WTC11 (cell line): ENCODE measurements around the gene MN1. TPM values are rescaled to one million over a fixed set of nuclear protein-coding genes. Genes with fewer than 3 reads are reported as not detected.
A peak's percentile ranks its signal among the peaks of the same experiment; 100 is the strongest.

Experiments used
- ATAC-seq: fragments of 200-7000 bp; cut with Tn5 transposase; 2 replicates; pipeline ENCODE4 v1.10.0; 2021; ENCODE audit warnings: mild to moderate bottlenecking, moderate library complexity
- CTCF ChIA-PET: fragments of 300-600 bp; sonication (Branson Sonifier 250); formaldehyde crosslinking; loops from one replicate; lab custom pipeline; 2021; ENCODE audit warnings: antibody characterized with exemption; lab: Charles Lee
- POLR2A ChIA-PET: fragments of 350-600 bp; sonication (Branson Sonifier 250); formaldehyde crosslinking; loops from one replicate; lab custom pipeline; 2021; ENCODE audit warnings: antibody characterized with exemption; lab: Charles Lee
- DNase-seq: peaks from one replicate; pipeline ENCODE4 v3.0.0; 2021; ENCODE audit warnings: low spot score
- H3K27ac Mint-ChIP-seq: 2 replicates; pipeline ENCODE4 v1.8.0; 2021; ENCODE audit warnings: mixed read lengths
- H3K27me3 Mint-ChIP-seq: 2 replicates; pipeline ENCODE4 v1.8.0; 2021; ENCODE audit warnings: low read depth, mild to moderate bottlenecking, moderate library complexity, mixed read lengths
- H3K36me3 Mint-ChIP-seq: 2 replicates; pipeline ENCODE4 v1.8.0; 2021; ENCODE audit warnings: mixed read lengths
- H3K4me1 Mint-ChIP-seq: 2 replicates; pipeline ENCODE4 v1.8.0; 2022; ENCODE audit warnings: mixed read lengths
- H3K4me3 Mint-ChIP-seq: 2 replicates; pipeline ENCODE4 v1.8.0; 2021; ENCODE audit warnings: mild to moderate bottlenecking, moderate library complexity, mixed read lengths
- H3K9me3 Mint-ChIP-seq: 2 replicates; pipeline ENCODE4 v1.8.0; 2021; ENCODE audit warnings: mixed read lengths
- ATF1 ChIP-seq: sonication (generic); formaldehyde crosslinking; IDR thresholded peaks from 2 replicates; pipeline ENCODE4 v1.8.1; 2023; ENCODE audit warnings: mild to moderate bottlenecking, moderate library complexity, missing genetic modification reagents
- CREB1 ChIP-seq: sonication (generic); formaldehyde crosslinking; IDR thresholded peaks from 2 replicates; pipeline ENCODE4 v1.8.0; 2023; ENCODE audit warnings: mild to moderate bottlenecking, missing genetic modification reagents
- FOXP4 ChIP-seq: sonication (generic); formaldehyde crosslinking; IDR thresholded peaks from 2 replicates; pipeline ENCODE4 v1.8.0; 2022; ENCODE audit warnings: mild to moderate bottlenecking, missing genetic modification reagents
- GABPB1 ChIP-seq: sonication (generic); formaldehyde crosslinking; IDR thresholded peaks from 2 replicates; pipeline ENCODE4 v1.8.1; 2023; ENCODE audit warnings: mild to moderate bottlenecking, missing genetic modification reagents
- KAT7 ChIP-seq: sonication (generic); formaldehyde crosslinking; IDR thresholded peaks from 2 replicates; pipeline ENCODE4 v1.8.1; 2023; ENCODE audit warnings: missing genetic modification reagents, mild to moderate bottlenecking, borderline replicate concordance
- NFATC4 ChIP-seq: fragments of 250-450 bp; sonication (Bioruptor Pico); IDR thresholded peaks from 2 replicates; pipeline ENCODE4 v1.9.0; 2021; ENCODE audit warnings: mild to moderate bottlenecking
- NR2C2 ChIP-seq: sonication (generic); formaldehyde crosslinking; IDR thresholded peaks from 2 replicates; pipeline ENCODE4 v1.8.0; 2022; ENCODE audit warnings: mild to moderate bottlenecking, missing genetic modification reagents
- PRRX2 ChIP-seq: fragments of 250-450 bp; sonication (Bioruptor Pico); IDR thresholded peaks from 2 replicates; pipeline ENCODE4 v1.8.0; 2021; ENCODE audit warnings: mild to moderate bottlenecking
- ZNF138 ChIP-seq: sonication (generic); formaldehyde crosslinking; conservative IDR thresholded peaks from 2 replicates; pipeline ENCODE4 v1.8.1; 2022; ENCODE audit warnings: mild to moderate bottlenecking, moderate library complexity, missing genetic modification reagents
- ZNF532 ChIP-seq: fragments of 250-450 bp; sonication (Bioruptor Pico); IDR thresholded peaks from 2 replicates; pipeline ENCODE4 v1.9.0; 2021; ENCODE audit warnings: mild to moderate bottlenecking, borderline replicate concordance
- ZNF671 ChIP-seq: fragments of 250-450 bp; sonication (Bioruptor Pico); IDR thresholded peaks from 2 replicates; pipeline ENCODE4 v1.8.0; 2021; ENCODE audit warnings: mild to moderate bottlenecking
- total RNA-seq: library from RNA; stranded (reverse); gene quantifications from 3 replicates; pipeline ENCODE4 v1.2.3, GENCODE V29; 2021
- TF ChIP-seq, protein P1 (sequence below): sonication (generic); formaldehyde crosslinking; IDR thresholded peaks from 2 replicates; pipeline ENCODE4 v1.8.0; 2022; ENCODE audit warnings: mild to moderate bottlenecking, missing genetic modification reagents

The MN1 gene
- total RNA-seq, 1 experiment from 2014 or later = 21.3 TPM

GRCh38 chr22:27766679-27767078 lies 34.9 kb downstream of the MN1 start (continued):
- no peak for TF ChIP-seq ZNF532

DNA sequence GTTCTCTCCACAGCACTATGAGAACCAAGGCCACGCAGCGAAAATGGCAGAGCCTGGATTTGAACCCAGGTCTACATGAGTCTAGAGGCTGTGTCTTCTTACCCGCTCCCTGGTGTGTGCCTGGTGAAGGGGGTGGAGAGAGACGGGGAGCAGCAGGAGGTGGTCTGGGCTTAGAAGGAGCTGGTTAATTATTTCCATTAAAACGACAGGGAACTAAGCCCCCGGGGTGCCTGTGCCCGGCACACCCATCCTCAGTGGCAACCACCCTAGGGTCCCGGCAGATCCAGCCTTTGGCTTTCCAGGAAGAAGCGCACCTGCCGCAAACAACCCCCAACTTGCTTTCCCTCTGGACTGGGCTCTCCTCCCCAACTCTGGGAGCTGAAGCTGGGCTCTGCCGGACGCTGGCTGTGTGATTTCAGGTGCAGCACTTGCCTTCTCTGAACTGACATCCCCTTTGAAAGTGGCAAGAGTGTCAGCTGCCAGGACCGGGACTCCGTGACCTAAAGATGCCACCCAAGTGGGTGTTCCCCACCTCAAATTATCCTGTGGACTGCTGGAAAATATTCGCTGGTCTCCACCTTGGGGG lies 35.8 kb downstream of the MN1 start:
- Mint-ChIP-seq H3K27ac (peak overlapping the region; percentile 45; the same call in 1 of the 2 replicates), H3K36me3 (no peaks in the 10 kb centered on the region), H3K4me3 (no peak overlapping the region), H3K27me3 (no peaks in the 10 kb centered on the region; the same call in 1 of the 2 replicates), H3K9me3 (no peaks in the 10 kb centered on the region), H3K4me1 (peaks cover 28% of the 10 kb centered on the region)
- POLR2A ChIA-PET = no interaction called here
- no peak for ATAC-seq
- no peak for TF ChIP-seq FOXP4 (CRISPR knock-in tag)
- TF ChIP-seq KAT7 = no peak
- TF ChIP-seq ZNF138 (CRISPR knock-in tag) = no peak
- no peak for TF ChIP-seq ZNF671 (CRISPR knock-in tag)
- no peak for TF ChIP-seq ATF1
- no peak for DNase-seq
- CTCF ChIA-PET = interaction anchor here (1.2 kb wide), 1 partner anchor 83 kb away, joined by 3 read pairs; no protein-coding TSS in a partner anchor

- ChIA-PET POLR2A (no interaction called here), CTCF (no interaction called here)
- no peaks in the 10 kb centered on the region for H3K9me3 Mint-ChIP-seq
- no peaks in the 10 kb centered on the region for H3K36me3 Mint-ChIP-seq
- peaks cover 24% of the 10 kb centered on the region for H3K4me1 Mint-ChIP-seq
- H3K27ac Mint-ChIP-seq = no peak overlapping the region
- no peak for TF ChIP-seq NR2C2 (CRISPR knock-in tag)
- peak; percentile 43; the same call in 1 of the 2 replicates for TF ChIP-seq GABPB1 (CRISPR knock-in tag)
- no peak overlapping the region for H3K4me3 Mint-ChIP-seq
- no peak for DNase-seq
- no peaks in the 10 kb centered on the region; the same call in 1 of the 2 replicates for H3K27me3 Mint-ChIP-seq
- ATAC-seq = no peak
Measured at GRCh38 chr22:27764722-27765236, 36.8 kb downstream of the MN1 start.

GRCh38 chr22:27761665-27762064 lies 39.9 kb downstream of the MN1 start:
- CTCF ChIA-PET = interaction anchor here (0.7 to 0.9 kb wide), 3 partner anchors 13 to 164 kb away, joined by 3 to 4 read pairs (median 4); no protein-coding TSS in a partner anchor
- DNase-seq = no peak
- peaks cover 17% of the 10 kb centered on the region for H3K4me1 Mint-ChIP-seq
- no peak overlapping the region for H3K27ac Mint-ChIP-seq
- POLR2A ChIA-PET = interaction anchor here (0.7 kb wide), 1 partner anchor 18 kb away, joined by 3 read pairs; no protein-coding TSS in a partner anchor
- TF ChIP-seq PRRX2 (CRISPR knock-in tag) (no peak), NFATC4 (no peak), CREB1 (CRISPR knock-in tag) (no peak)
- TF ChIP-seq, protein P1, sequence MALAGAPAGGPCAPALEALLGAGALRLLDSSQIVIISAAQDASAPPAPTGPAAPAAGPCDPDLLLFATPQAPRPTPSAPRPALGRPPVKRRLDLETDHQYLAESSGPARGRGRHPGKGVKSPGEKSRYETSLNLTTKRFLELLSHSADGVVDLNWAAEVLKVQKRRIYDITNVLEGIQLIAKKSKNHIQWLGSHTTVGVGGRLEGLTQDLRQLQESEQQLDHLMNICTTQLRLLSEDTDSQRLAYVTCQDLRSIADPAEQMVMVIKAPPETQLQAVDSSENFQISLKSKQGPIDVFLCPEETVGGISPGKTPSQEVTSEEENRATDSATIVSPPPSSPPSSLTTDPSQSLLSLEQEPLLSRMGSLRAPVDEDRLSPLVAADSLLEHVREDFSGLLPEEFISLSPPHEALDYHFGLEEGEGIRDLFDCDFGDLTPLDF (CRISPR knock-in tag) = no peak
- ATAC-seq = no peak
- no peaks in the 10 kb centered on the region for H3K27me3 Mint-ChIP-seq
- H3K9me3 Mint-ChIP-seq = no peaks in the 10 kb centered on the region
- no peaks in the 10 kb centered on the region for H3K36me3 Mint-ChIP-seq
- H3K4me3 Mint-ChIP-seq = no peak overlapping the region
